ENCODE data around the gene USP9X. TPM values are rescaled to one million over a fixed set of nuclear protein-coding genes. Genes with fewer than 3 reads are reported as not detected.

The USP9X gene
- total and polyA plus RNA-seq, 9 of the 15 experiments (the other 6 are each of a cell fraction or from before 2014, with no cell fraction given), result 10.9 to 47.8 (median 29.5) TPM

GRCh38 chrX:41236629-41237028, 151.4 kb downstream of the USP9X start:
- H3K9ac ChIP-seq (ENCODE audit: insufficient read depth in 1 of 2, low read depth in 2 of 2, low read length in 2 of 2), result no peak overlapping the region
- H3K27me3 ChIP-seq (ENCODE audit: control insufficient read depth in 2 of 2, insufficient read depth in 2 of 2, low read length in 2 of 2), result no peaks in the 10 kb centered on the region
- no peaks in the 10 kb centered on the region for H3K79me2 ChIP-seq (ENCODE audit: control insufficient read depth, insufficient read depth, low read length)
- no peak overlapping the region for H2AFZ ChIP-seq (ENCODE audit: low read depth, low read length)
- peaks cover 18% of the 10 kb centered on the region; the same call in 2 of the 3 replicates for H3K36me3 ChIP-seq (ENCODE audit: control insufficient read depth, insufficient read depth, low read length)
- no TSS peak for BruUV-seq (replicated peaks)
- H3K27ac ChIP-seq (ENCODE audit: extremely low read depth, low read depth, low read length), result no peak overlapping the region
- no peaks in the 10 kb centered on the region; a peak in 1 of 5 replicates for H3K4me1 ChIP-seq (replicated peaks in 1 of 2; ENCODE audit: control insufficient read depth in 2 of 2, insufficient read depth in 2 of 2, low read length in 2 of 2)
- ChIA-PET CTCF (ENCODE audit: low intra/inter-chr PET ratio) (no interaction called here), POLR2A (no interaction called here)
- intact Hi-C loops (cut with micrococcal nuclease), result no loop called here
- H3K9me3 ChIP-seq (replicated peaks; ENCODE audit: control insufficient read depth, insufficient read depth, low read depth, low read length), result no peaks in the 10 kb centered on the region
- ATAC-seq, result no peak
- no peak overlapping the region for H3K4me2 ChIP-seq (ENCODE audit: insufficient read depth, low read length)
- in situ Hi-C loops (cut with MboI), result no loop called here
- no peaks in the 10 kb centered on the region for H3K9me1 ChIP-seq (ENCODE audit: control insufficient read depth, insufficient read depth, low read length)
- DNase-seq (ENCODE audit: extremely low read depth in 1 of 4, low spot score in 3 of 4), result no peak
- H4K20me1 ChIP-seq (replicated peaks; ENCODE audit: control insufficient read depth, insufficient read depth, low read length), result no peaks in the 10 kb centered on the region
- no peak for FAIRE-seq
- H3K4me3 ChIP-seq, result no peak overlapping the region
- TF ChIP-seq CREB3L1 (IDR thresholded peaks at IDR 0.05; ENCODE audit: borderline replicate concordance, low read depth), result no peak
- TF ChIP-seq ZNF239 (CRISPR knock-in tag; IDR thresholded peaks at IDR 0.05), result no peak
- TF ChIP-seq CREB5 (CRISPR knock-in tag; IDR thresholded peaks at IDR 0.05), result no peak
- TF ChIP-seq ZBTB7A (IDR thresholded peaks at IDR 0.05; ENCODE audit: borderline replicate concordance, control insufficient read depth, low read depth, low read length), result no peak
- TF ChIP-seq HMGXB4 (CRISPR knock-in tag; IDR thresholded peaks at IDR 0.05), result no peak
- no peak for TF ChIP-seq SLC30A9 (CRISPR knock-in tag; IDR thresholded peaks at IDR 0.05)
- no peak for TF ChIP-seq EGR1 (conservative IDR thresholded peaks at IDR 0.05)
- no peak for TF ChIP-seq ARID3A (IDR thresholded peaks at IDR 0.05; ENCODE audit: borderline replicate concordance, low read depth, low read length)
- TF ChIP-seq SRSF1 (IDR thresholded peaks at IDR 0.05; ENCODE audit: low read depth, low read length), result no peak
- no peak for TF ChIP-seq ATF4 (CRISPR knock-in tag; IDR thresholded peaks at IDR 0.05)
- TF ChIP-seq CBFA2T3 (IDR thresholded peaks at IDR 0.05), result no peak
- no peak for TF ChIP-seq BMI1 (IDR thresholded peaks at IDR 0.05; ENCODE audit: low read length)
- TF ChIP-seq ZNF408 (CRISPR knock-in tag; IDR thresholded peaks at IDR 0.05; ENCODE audit: low read depth), result no peak
- no peak for TF ChIP-seq SNIP1 (IDR thresholded peaks at IDR 0.05; ENCODE audit: low read depth)
- TF ChIP-seq NR2C1 (IDR thresholded peaks at IDR 0.05), result no peak
- TF ChIP-seq NR2C1 (tag; IDR thresholded peaks at IDR 0.05), result no peak
